Neuronal stem cell (in vitro differentiated cells): ENCODE results near the gene ZNF768. TPM values are rescaled to one million over a fixed set of nuclear protein-coding genes. Genes with fewer than 3 reads are reported as not detected.

ENCODE experiments used
- DNase-seq: peaks from one replicate; pipeline ENCODE4 v3.0.0-alpha.2; 2013; ENCODE audit warnings: low spot score
- H2AFZ ChIP-seq: one replicate; pipeline ENCODE4 v1.6.1; 2013; ENCODE audit warnings: mild to moderate bottlenecking, low read length, inconsistent platforms
- H2AK5ac ChIP-seq: 2 replicates; pipeline ENCODE4 v1.6.1; 2013; ENCODE audit warnings: low read depth, mild to moderate bottlenecking, inconsistent platforms, low read length, moderate library complexity, mixed read lengths
- H2BK120ac ChIP-seq: 2 replicates; pipeline ENCODE4 v1.6.1; 2013; ENCODE audit warnings: low read depth, mild to moderate bottlenecking, inconsistent platforms, low read length, moderate library complexity, mixed read lengths
- H2BK12ac ChIP-seq: one replicate; pipeline ENCODE4 v1.6.1; 2013; ENCODE audit warnings: low read length, inconsistent platforms
- H2BK15ac ChIP-seq: 2 replicates; pipeline ENCODE4 v1.6.1; 2013; ENCODE audit warnings: mild to moderate bottlenecking, low read length, inconsistent platforms, mixed read lengths
- H2BK5ac ChIP-seq: one replicate; pipeline ENCODE4 v1.6.1; 2013; ENCODE audit warnings: inconsistent platforms, mild to moderate bottlenecking, low read length, moderate library complexity
- H3K14ac ChIP-seq: one replicate; pipeline ENCODE4 v1.6.1; 2013; ENCODE audit warnings: low read length, inconsistent platforms
- H3K18ac ChIP-seq: 2 replicates; pipeline ENCODE4 v1.6.1; 2013; ENCODE audit warnings: low read length, inconsistent platforms
- H3K23ac ChIP-seq: 2 replicates; pipeline ENCODE4 v1.6.1; 2013; ENCODE audit warnings: low read depth, mild to moderate bottlenecking, mixed read lengths, low read length, inconsistent platforms; ENCODE audit not compliant: poor library complexity
- H3K27ac ChIP-seq: replicated peaks from 3 replicates; pipeline ENCODE4 v1.5.1; 2013; ENCODE audit warnings: low read length, inconsistent platforms
- H3K27me3 ChIP-seq, 3 experiments: 2 replicates each; pipeline ENCODE4 v1.6.1; 2013; ENCODE audit warnings: low read length in 3 of 3, mild to moderate bottlenecking in 2 of 3, inconsistent platforms in 1 of 3, low read depth in 1 of 3, mixed read lengths in 1 of 3, moderate library complexity in 1 of 3; ENCODE audit not compliant: control insufficient read depth in 3 of 3, insufficient read depth in 3 of 3
- H3K36me3 ChIP-seq, 2 donors: replicated peaks in 1 of 2; 2 replicates each; pipeline ENCODE4 v1.6.1; 2013; ENCODE audit warnings: low read length in 2 of 2; ENCODE audit not compliant: control insufficient read depth in 2 of 2, insufficient read depth in 2 of 2
- H3K4ac ChIP-seq: 2 replicates; pipeline ENCODE4 v1.6.1; 2013; ENCODE audit warnings: inconsistent platforms, mild to moderate bottlenecking, low read length, moderate library complexity
- H3K4me1 ChIP-seq, 2 donors: 1 replicate in 1 of 2; 2 replicates in 1 of 2; pipeline ENCODE4 v1.6.1; 2013; ENCODE audit warnings: low read length in 2 of 2, low read depth in 1 of 2; ENCODE audit not compliant: control insufficient read depth in 2 of 2, insufficient read depth in 1 of 2
- H3K4me2 ChIP-seq: one replicate; pipeline ENCODE4 v1.6.1; 2013; ENCODE audit warnings: mild to moderate bottlenecking, low read length, inconsistent platforms; ENCODE audit not compliant: insufficient read depth, poor library complexity, severe bottlenecking
- H3K4me3 ChIP-seq, 2 donors: 2 replicates each; pipeline ENCODE4 v1.5.1; 2013; ENCODE audit warnings: low read length in 2 of 2, mild to moderate bottlenecking in 2 of 2, inconsistent platforms in 1 of 2, moderate library complexity in 1 of 2
- H3K79me1 ChIP-seq: one replicate; pipeline ENCODE4 v1.6.1; 2013; ENCODE audit warnings: low read depth, mild to moderate bottlenecking, inconsistent platforms, low read length, moderate library complexity
- H3K9ac ChIP-seq: one replicate; pipeline ENCODE4 v1.6.1; 2013; ENCODE audit warnings: mild to moderate bottlenecking, low read depth, low read length, inconsistent platforms; ENCODE audit not compliant: poor library complexity
- H3K9me3 ChIP-seq, 2 donors: replicated peaks in 1 of 2; 2 replicates each; pipeline versions ENCODE3 to v1.6.1; 2013; ENCODE audit warnings: low read length in 2 of 2, mild to moderate bottlenecking in 2 of 2, inconsistent platforms in 1 of 2, low read depth in 1 of 2, mixed read lengths in 1 of 2, moderate library complexity in 1 of 2; ENCODE audit not compliant: control insufficient read depth in 2 of 2, insufficient read depth in 1 of 2
- H4K8ac ChIP-seq: one replicate; pipeline ENCODE4 v1.6.1; 2013; ENCODE audit warnings: low read depth, mild to moderate bottlenecking, inconsistent platforms, low read length, moderate library complexity
- H4K91ac ChIP-seq: one replicate; pipeline ENCODE4 v1.6.1; 2013; ENCODE audit warnings: low read length, low read depth, mild to moderate bottlenecking, inconsistent platforms; ENCODE audit not compliant: poor library complexity
- WGBS, 2 donors: extraction: QIAGEN DNeasy Blood & Tissue Kit; methylation state at CpG; one replicate each; pipeline ENCODE4 v1.1.7; 2013; ENCODE audit warnings: missing lambda C conversion rate in 2 of 2, mixed read lengths in 1 of 2; ENCODE audit not compliant: insufficient read length in 2 of 2, insufficient replicate concordance in 1 of 2; ENCODE audit errors: extremely low coverage in 2 of 2; 5-methylcytosine and 5-hydroxymethylcytosine counted together
- small RNA-seq: library from polyadenylated mRNA; stranded (forward); fragments of <200 nt; extraction: miRNeasy Mini kit (QIAGEN cat#:217004); gene quantifications from one replicate; pipeline ENCODE3, GENCODE V24; 2013; ENCODE audit not compliant: insufficient read depth

ZNF768 gene

DNA sequence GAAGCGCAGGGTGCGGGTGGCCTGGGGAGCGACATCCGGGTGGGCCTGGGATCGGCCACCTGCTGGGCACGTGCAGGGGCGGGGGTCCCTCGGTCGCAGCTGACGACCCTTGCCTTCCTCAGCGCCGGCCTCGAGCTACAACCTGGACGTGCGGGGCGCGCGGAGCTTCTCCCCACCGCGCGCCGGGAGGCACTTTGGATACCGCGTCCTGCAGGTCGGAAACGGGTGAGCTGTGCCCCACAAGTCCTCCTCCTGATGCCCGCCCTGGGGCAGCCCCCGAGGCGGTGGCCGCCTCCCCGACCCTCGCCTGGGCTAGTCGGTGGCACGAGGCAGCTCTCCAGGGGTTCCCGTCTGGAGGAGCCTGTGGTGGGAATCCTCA lies 52.3 kb downstream of the ZNF768 start:
- Histone ChIP-seq H3K23ac (no peak overlapping the region), H3K36me3 (no peaks in the 10 kb centered on the region), H3K27ac (no peak overlapping the region), H2BK5ac (peak overlapping the region; percentile 66), H2BK120ac (no peak overlapping the region), H2BK15ac (peak overlapping the region; percentile 37), H3K4me2 (no peak overlapping the region), H3K4ac (no peak overlapping the region), H4K91ac (no peak overlapping the region), H4K8ac (no peak overlapping the region), H3K27me3 (peaks cover 0 to 3% (median 0%) of the 10 kb centered on the region in 3 experiments), H2AFZ (no peak overlapping the region), H3K4me1 (peaks cover 0 to 3% of the 10 kb centered on the region in 2 donors), H2BK12ac (no peak overlapping the region), H3K79me1 (no peaks in the 10 kb centered on the region), H3K14ac (peak overlapping the region; percentile 38), H3K4me3 (no peak overlapping the region), H2AK5ac (no peak overlapping the region), H3K9me3 (peaks cover 0 to 1% of the 10 kb centered on the region in 2 donors), H3K9ac (no peak overlapping the region), H3K18ac (peak overlapping the region; percentile 48)
- WGBS, 2 donors = no CpG with 5 or more reads among the region's 35 CpGs
- no peak for DNase-seq

Small RNA genes within 50 kb of the gene (small RNA-seq; reads per million reads assigned to genes)
- gene MIR4518 = not detected
- gene RNU7-61P = not detected
